NB4 (cell line): ENCODE data around the gene VTCN1.

Experiments used
- CTCF ChIP-seq: IDR thresholded peaks from one replicate; pipeline ENCODE4 v1.5.1; 2012; ENCODE audit warnings: low read depth, low read length
- MAX ChIP-seq: IDR thresholded peaks from 2 replicates; pipeline ENCODE4 v1.6.1; 2011; ENCODE audit warnings: low read depth, low read length
- POLR2A ChIP-seq: IDR thresholded peaks from 2 replicates; pipeline ENCODE4 v1.6.1; 2011; ENCODE audit warnings: mild to moderate bottlenecking; ENCODE audit not compliant: insufficient read length; ENCODE audit errors: extremely low read depth

GRCh38 chr1:117237726-117238381 is 27.1 kb upstream of the VTCN1 start:
- no peak for TF ChIP-seq CTCF
- no peak for TF ChIP-seq MAX
- no peak for TF ChIP-seq POLR2A
